AG04449 (cell line): ENCODE results near the gene WDR76.
A peak's percentile ranks its signal among the peaks of the same experiment; 100 is the strongest.
"Not testable (repeated sequence)": the region's sequence is repeated elsewhere in the genome, so short reads cannot be mapped to it uniquely, and the experiment has no call there.

ENCODE experiments used
- CTCF ChIA-PET: fragments of 350-600 bp; formaldehyde crosslinking; extraction: SDS; loops from one replicate; lab custom pipeline; 2021; ENCODE audit warnings: antibody characterized with exemption; lab: Yijun Ruan, JAX
- POLR2A ChIA-PET: fragments of 400-600, 350-600 bp; formaldehyde crosslinking; extraction: SDS; loops from one replicate; lab custom pipeline; 2020; ENCODE audit warnings: antibody characterized with exemption, inconsistent platforms; lab: Yijun Ruan, JAX
- DNase-seq: peaks from one replicate; pipeline ENCODE4 v3.0.0-alpha.2; 2010; ENCODE audit warnings: low read depth, low spot score
- H3K4me3 ChIP-seq: 2 replicates; pipeline ENCODE4 v1.5.1; 2011; ENCODE audit warnings: low read depth, mild to moderate bottlenecking, control low read depth, low read length
- TF ChIP-seq, protein P1 (sequence below): IDR thresholded peaks from one replicate; pipeline ENCODE4 v1.5.1; 2011; ENCODE audit warnings: mild to moderate bottlenecking, moderate library complexity, low read length, control low read depth, inconsistent platforms; ENCODE audit not compliant: insufficient read depth; ENCODE audit errors: missing control alignments

The WDR76 gene

DNA sequence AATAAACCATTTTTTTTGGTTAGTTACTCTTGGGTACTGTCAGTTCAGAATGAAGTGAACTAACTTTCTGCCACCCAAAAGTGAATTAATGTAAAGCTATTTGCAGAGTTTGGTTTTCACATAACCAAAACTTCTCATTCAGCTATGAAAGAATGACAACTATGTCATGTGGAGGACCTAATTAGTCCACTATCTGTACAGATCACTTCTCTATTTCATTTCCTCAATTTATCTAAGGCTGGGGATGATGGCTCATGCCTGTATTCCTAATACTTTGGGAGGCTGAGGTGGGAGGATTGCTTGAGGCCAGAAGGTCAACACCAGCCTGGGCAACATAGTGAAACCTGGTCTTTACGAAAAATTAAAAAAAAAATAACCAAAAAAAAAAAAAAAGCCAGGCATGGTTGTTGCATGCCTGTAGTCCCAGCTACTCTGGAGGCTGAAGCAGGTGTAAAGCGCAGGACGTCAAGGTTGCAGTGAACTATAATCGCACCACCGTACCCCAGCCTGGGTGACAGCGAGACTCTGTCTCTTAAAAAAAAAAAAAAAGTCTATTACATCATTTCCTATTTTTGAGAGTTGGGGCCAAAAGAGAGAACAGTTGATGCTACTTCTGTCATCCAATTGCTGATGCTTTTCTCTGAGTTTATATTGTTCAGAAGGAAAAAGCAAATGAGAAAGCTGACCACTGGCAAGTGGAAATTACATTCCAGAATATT, 17.7 kb upstream of the WDR76 start:
- CTCF ChIA-PET = interaction anchor here (0.8 to 1.2 kb wide), 3 partner anchors 12 to 31 kb away, joined by 3 to 4 read pairs (median 3); no protein-coding TSS in a partner anchor
- H3K4me3 ChIP-seq = no peak overlapping the region

DNA sequence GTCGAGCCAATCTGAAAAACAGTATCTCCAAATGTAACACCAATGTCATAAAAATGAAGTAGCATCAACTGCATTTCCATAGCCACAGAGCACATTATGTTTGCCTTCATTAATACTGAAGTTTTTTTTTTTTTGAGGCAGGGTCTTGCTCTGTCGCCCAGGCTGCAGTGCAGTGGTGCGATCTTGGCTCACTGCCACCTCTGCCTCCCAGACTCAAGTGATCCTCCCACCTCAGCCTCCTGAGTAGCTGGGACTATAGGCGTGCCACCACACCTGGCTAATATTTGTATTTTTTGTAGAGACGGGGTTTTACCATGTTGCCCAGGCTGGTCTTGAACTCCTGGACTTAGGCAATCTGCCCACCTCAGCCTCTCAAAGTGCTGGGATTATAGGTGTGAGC, 11.7 kb upstream of the WDR76 start:
- CTCF ChIA-PET, DNase-seq, H3K4me3 ChIP-seq, POLR2A ChIA-PET: not testable (repeated sequence)

More for the DNA sequence above, 17.7 kb upstream of the WDR76 start:
- POLR2A ChIA-PET = interaction anchor here (2.0 kb wide), 1 partner anchor 9 kb away, joined by 5 read pairs; the partner anchor contains the start of genes HYPK and SERINC4
- TF ChIP-seq, protein P1, sequence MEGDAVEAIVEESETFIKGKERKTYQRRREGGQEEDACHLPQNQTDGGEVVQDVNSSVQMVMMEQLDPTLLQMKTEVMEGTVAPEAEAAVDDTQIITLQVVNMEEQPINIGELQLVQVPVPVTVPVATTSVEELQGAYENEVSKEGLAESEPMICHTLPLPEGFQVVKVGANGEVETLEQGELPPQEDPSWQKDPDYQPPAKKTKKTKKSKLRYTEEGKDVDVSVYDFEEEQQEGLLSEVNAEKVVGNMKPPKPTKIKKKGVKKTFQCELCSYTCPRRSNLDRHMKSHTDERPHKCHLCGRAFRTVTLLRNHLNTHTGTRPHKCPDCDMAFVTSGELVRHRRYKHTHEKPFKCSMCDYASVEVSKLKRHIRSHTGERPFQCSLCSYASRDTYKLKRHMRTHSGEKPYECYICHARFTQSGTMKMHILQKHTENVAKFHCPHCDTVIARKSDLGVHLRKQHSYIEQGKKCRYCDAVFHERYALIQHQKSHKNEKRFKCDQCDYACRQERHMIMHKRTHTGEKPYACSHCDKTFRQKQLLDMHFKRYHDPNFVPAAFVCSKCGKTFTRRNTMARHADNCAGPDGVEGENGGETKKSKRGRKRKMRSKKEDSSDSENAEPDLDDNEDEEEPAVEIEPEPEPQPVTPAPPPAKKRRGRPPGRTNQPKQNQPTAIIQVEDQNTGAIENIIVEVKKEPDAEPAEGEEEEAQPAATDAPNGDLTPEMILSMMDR = no peak
- no peak for DNase-seq

GRCh38 chr15:43821505-43821904, 5.3 kb upstream of the WDR76 start:
- CTCF ChIA-PET = interaction anchor here (0.9 to 1.1 kb wide), 2 partner anchors 12 to 13 kb away, joined by 3 to 4 read pairs; no protein-coding TSS in a partner anchor
- DNase-seq = no peak
- TF ChIP-seq, protein P1 = no peak
- POLR2A ChIA-PET = no interaction called here
- H3K4me3 ChIP-seq = no peak overlapping the region

- TF ChIP-seq, protein P1 = no peak
- DNase-seq = peak; percentile 82
- ChIA-PET CTCF (interaction anchor here (0.9 kb wide), 1 partner anchor 713 kb away, joined by 3 read pairs; no protein-coding TSS in a partner anchor), POLR2A (interaction anchor here (0.7 to 1.3 kb wide), 5 partner anchors 21 to 713 kb away, joined by 3 to 8 read pairs (median 3); partner anchors contain the start of genes EIF3J, HYPK and SERINC4)
- peak within 1 kb of the TSS; percentile 87 for H3K4me3 ChIP-seq
Observed at GRCh38 chr15:43824302-43825246, 2.2 kb upstream of the WDR76 start, which contains the start of gene MFAP1. MFAP1 (minus strand) TSS chr15:43824690; CDS start chr15:43824569, 121 bp downstream.

GRCh38 chr15:43825305-43825704, 1.5 kb upstream of the WDR76 start:
- H3K4me3 ChIP-seq, CTCF ChIA-PET, DNase-seq: not testable (repeated sequence)
- POLR2A ChIA-PET = interaction anchor here (1.1 kb wide), 1 partner anchor 25 kb away, joined by 8 read pairs; the partner anchor contains the start of genes HYPK and SERINC4

DNA sequence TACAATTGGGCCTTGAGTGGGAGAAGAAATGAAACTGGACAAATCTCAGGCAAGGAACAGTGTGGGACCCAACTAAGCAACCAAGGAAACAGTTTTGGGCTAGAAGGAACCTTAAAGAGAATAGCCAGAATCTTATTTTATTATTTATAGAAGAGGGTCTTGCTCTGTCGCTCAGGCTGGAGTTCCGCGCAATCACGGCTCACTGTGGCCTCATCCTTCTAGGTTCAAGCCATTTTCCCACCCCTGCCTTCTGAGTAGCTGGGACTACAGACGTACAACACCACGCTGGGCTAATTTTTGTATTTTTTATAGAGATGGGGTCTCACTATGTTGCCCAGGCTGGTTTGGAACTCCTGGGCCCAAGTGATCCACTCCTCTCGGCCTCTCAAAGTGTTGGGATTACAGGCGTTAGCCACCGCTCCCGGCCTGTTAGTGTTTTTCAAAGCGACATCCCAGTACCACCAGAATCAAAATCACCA, 734 bp upstream of the WDR76 start:
- no peak overlapping the region for H3K4me3 ChIP-seq
- CTCF ChIA-PET = no interaction called here
- TF ChIP-seq, protein P1 = no peak
- POLR2A ChIA-PET = no interaction called here
- DNase-seq = no peak
